Measurements from ENCODE around the gene RMND1. TPM values are rescaled to one million over a fixed set of nuclear protein-coding genes. Genes with fewer than 3 reads are reported as not detected.
A peak's percentile ranks its signal among the peaks of the same experiment; 100 is the strongest.

RMND1 gene
- total RNA-seq, 1 experiment from 2014 or later, result 39.1 TPM

GRCh38 chr6:151400473-151400872, 51.5 kb downstream of the RMND1 start:
- Mint-ChIP-seq H3K4me3 (ENCODE audit: unreplicated experiment) (no peak overlapping the region), H3K4me1 (ENCODE audit: low read depth, unreplicated experiment) (no peaks in the 10 kb centered on the region), H3K36me3 (ENCODE audit: insufficient read depth, unreplicated experiment) (peaks cover 42% of the 10 kb centered on the region), H3K27ac (ENCODE audit: unreplicated experiment) (no peak overlapping the region), H3K27me3 (ENCODE audit: insufficient read depth, unreplicated experiment) (no peaks in the 10 kb centered on the region), H3K9me3 (ENCODE audit: unreplicated experiment) (no peaks in the 10 kb centered on the region)
- BruUV-seq (replicated peaks), result no TSS peak
- ChIA-PET CTCF (no interaction called here), POLR2A (no interaction called here)
- no peaks in the 10 kb centered on the region for H3K9me3 ChIP-seq
- no peaks in the 10 kb centered on the region for H3K27me3 ChIP-seq (replicated peaks; ENCODE audit: control insufficient read depth, insufficient read depth, low read length)
- H3K36me3 ChIP-seq (ENCODE audit: control insufficient read depth, insufficient read depth, low read length), result no peaks in the 10 kb centered on the region; the same call in 1 of the 2 replicates
- H3K4me3 ChIP-seq (ENCODE audit: low read depth, low read length), result no peak overlapping the region
- no peak for DNase-seq
- peaks cover 16% of the 10 kb centered on the region for H3K4me1 ChIP-seq
- TF ChIP-seq CTCF (IDR thresholded peaks at IDR 0.05; ENCODE audit: insufficient read depth in 1 of 2, low read depth in 1 of 2, low read length in 1 of 2, severe bottlenecking in 1 of 2, unreplicated experiment in 1 of 2), result no peak
- intact Hi-C loops (cut with micrococcal nuclease; ENCODE audit: unreplicated experiment), result no loop called here

GRCh38 chr6:151399679-151400078, 52.2 kb downstream of the RMND1 start:
- no peaks in the 10 kb centered on the region; the same call in 1 of the 2 replicates for H3K36me3 ChIP-seq (ENCODE audit: control insufficient read depth, insufficient read depth, low read length)
- H3K27ac Mint-ChIP-seq (ENCODE audit: unreplicated experiment), result no peak overlapping the region

GRCh38 chr6:151393410-151393809, 58.5 kb downstream of the RMND1 start:
- Mint-ChIP-seq H3K27me3 (ENCODE audit: insufficient read depth, unreplicated experiment) (no peaks in the 10 kb centered on the region), H3K4me1 (ENCODE audit: low read depth, unreplicated experiment) (peaks cover 18% of the 10 kb centered on the region), H3K27ac (ENCODE audit: unreplicated experiment) (peak overlapping the region; percentile 36), H3K4me3 (ENCODE audit: unreplicated experiment) (peak overlapping the region; percentile 88), H3K36me3 (ENCODE audit: insufficient read depth, unreplicated experiment) (peaks cover 31% of the 10 kb centered on the region), H3K9me3 (ENCODE audit: unreplicated experiment) (no peaks in the 10 kb centered on the region)
- Histone ChIP-seq H3K4me1 (peaks cover 17% of the 10 kb centered on the region), H3K27me3 (replicated peaks; ENCODE audit: control insufficient read depth, insufficient read depth, low read length) (no peaks in the 10 kb centered on the region), H3K36me3 (ENCODE audit: control insufficient read depth, insufficient read depth, low read length) (no peaks in the 10 kb centered on the region), H3K4me3 (ENCODE audit: low read depth, low read length) (0 out of 2 replicates have a peak overlapping the region, but pooled peaks have one; percentile 72), H3K9me3 (no peaks in the 10 kb centered on the region)
- ChIA-PET POLR2A (no interaction called here), CTCF (no interaction called here)
- TF ChIP-seq CTCF (IDR thresholded peaks at IDR 0.05; ENCODE audit: insufficient read depth in 1 of 2, low read depth in 1 of 2, low read length in 1 of 2, severe bottlenecking in 1 of 2, unreplicated experiment in 1 of 2), result no peak
- intact Hi-C loops (cut with micrococcal nuclease; ENCODE audit: unreplicated experiment), result no loop called here
- no peak for DNase-seq
- no TSS peak for BruUV-seq (replicated peaks)

More at GRCh38 chr6:151399679-151400078, 52.2 kb downstream of the RMND1 start:
- DNase-seq, result peak in 1 of 2 experiments; percentile 9
- no TSS peak for BruUV-seq (replicated peaks)
- Mint-ChIP-seq H3K4me1 (ENCODE audit: low read depth, unreplicated experiment) (no peaks in the 10 kb centered on the region), H3K36me3 (ENCODE audit: insufficient read depth, unreplicated experiment) (peaks cover 34% of the 10 kb centered on the region), H3K4me3 (ENCODE audit: unreplicated experiment) (no peak overlapping the region), H3K27me3 (ENCODE audit: insufficient read depth, unreplicated experiment) (no peaks in the 10 kb centered on the region), H3K9me3 (ENCODE audit: unreplicated experiment) (no peaks in the 10 kb centered on the region)
- no peak for TF ChIP-seq CTCF (IDR thresholded peaks at IDR 0.05; ENCODE audit: insufficient read depth in 1 of 2, low read depth in 1 of 2, low read length in 1 of 2, severe bottlenecking in 1 of 2, unreplicated experiment in 1 of 2)
- ChIA-PET POLR2A (no interaction called here), CTCF (no interaction called here)
- Histone ChIP-seq H3K27me3 (replicated peaks; ENCODE audit: control insufficient read depth, insufficient read depth, low read length) (no peaks in the 10 kb centered on the region), H3K4me3 (ENCODE audit: low read depth, low read length) (no peak overlapping the region), H3K4me1 (peaks cover 16% of the 10 kb centered on the region), H3K9me3 (no peaks in the 10 kb centered on the region)
- intact Hi-C loops (cut with micrococcal nuclease; ENCODE audit: unreplicated experiment), result no loop called here

All from Caco-2 (cell line).